Right lobe of liver (tissue), 6 donors: Measurements from ENCODE around the gene ZCCHC24. TPM values are rescaled to one million over a fixed set of nuclear protein-coding genes. Genes with fewer than 3 reads are reported as not detected.
A peak's percentile ranks its signal among the peaks of the same experiment; 100 is the strongest.

ENCODE experiments used
- ATAC-seq, 4 donors: fragments of 200-7000 bp; cut with Tn5 transposase; one replicate each; pipeline ENCODE4 v1.9.1; 2020; ENCODE audit warnings: mild to moderate bottlenecking in 4 of 4, moderate library complexity in 4 of 4
- DNase-seq, 3 donors: peaks; one replicate each; pipeline ENCODE4 v3.0.0-alpha.2; 2020
- H3K27ac ChIP-seq, 3 donors: fragments of 200-600 bp; one replicate each; pipeline ENCODE4 v1.8.0; 2022
- H3K27me3 ChIP-seq, 2 donors: fragments of 200-600 bp; one replicate each; pipeline ENCODE4 v1.8.0; 2022
- H3K36me3 ChIP-seq, 4 donors: fragments of 200-600 bp; sonication (generic) in 1 of 4; one replicate each; pipeline versions ENCODE4 v1.5.1 to v1.8.0; 2017 to 2022; ENCODE audit warnings: control low read depth in 1 of 4
- H3K4me1 ChIP-seq, 4 donors: fragments of 200-600 bp; sonication (generic) in 1 of 4; one replicate each; pipeline versions ENCODE4 v1.5.1 to v1.8.0; 2017 to 2022; ENCODE audit warnings: control low read depth in 1 of 4
- H3K4me3 ChIP-seq, 3 donors: fragments of 200-600 bp; one replicate each; pipeline ENCODE4 v1.8.0; 2022
- H3K9me3 ChIP-seq, 4 donors: fragments of 200-600 bp; sonication (generic) in 1 of 4; one replicate each; pipeline versions ENCODE4 v1.5.1 to v1.8.0; 2017 to 2022; ENCODE audit warnings: control low read depth in 1 of 4
- CTCF ChIP-seq, 4 donors: fragments of 200-600 bp in 3 of 4; fragments of 450-650 bp in 1 of 4; IDR thresholded peaks; one replicate each; pipeline versions ENCODE4 v1.5.1 to v1.8.0; 2016 to 2022; ENCODE audit warnings: antibody characterized with exemption in 4 of 4, mild to moderate bottlenecking in 2 of 4
- POLR2A ChIP-seq: fragments of 450-650 bp; IDR thresholded peaks from one replicate; pipeline ENCODE4 v1.6.1; 2017; ENCODE audit warnings: antibody characterized with exemption, mild to moderate bottlenecking
- WGBS: methylation state at CpG from one replicate; pipeline ENCODE4 v1.1.6; 2018; ENCODE audit warnings: low coverage, low lambda C conversion rate; ENCODE audit not compliant: insufficient coverage; ENCODE audit errors: missing lambda C conversion rate; 5-methylcytosine and 5-hydroxymethylcytosine counted together
- intact Hi-C, 2 donors: fragments of 100-400 bp; cut with DNase I; formaldehyde crosslinking; loops; one replicate each; pipeline versions ENCODE4 v1.11.2 to v1.14.1; 2022
- total RNA-seq, 6 experiments: library from RNA; depleted of rRNA in 2 of 6; stranded (reverse); fragments of >200 nt in 2 of 6; fragmentation: NEBNext Ultra II Directional in 3 of 6; extraction: Animal tissue kit (Norgen Biotek cat#: 25700) in 3 of 6; gene quantifications; one replicate each; pipeline versions ENCODE4 v1.1.0 to v1.2.4, GENCODE V29; 2016 to 2023
- donor health status: DM: no; HTN: yes; CAD: no.
- donor health status: DM: no; HTN: no; CAD: no.
- donor health status: DM: no; HTN: no; CAD: no.
- donor health status: DM: no; HTN: yes; CAD: no.
- donor health status: DM: no; HTN: yes; CAD: no.

Gene ZCCHC24
- total RNA-seq, 6 experiments from 2014 or later, result 19.8 to 33.6 (median 22.7) TPM

DNA sequence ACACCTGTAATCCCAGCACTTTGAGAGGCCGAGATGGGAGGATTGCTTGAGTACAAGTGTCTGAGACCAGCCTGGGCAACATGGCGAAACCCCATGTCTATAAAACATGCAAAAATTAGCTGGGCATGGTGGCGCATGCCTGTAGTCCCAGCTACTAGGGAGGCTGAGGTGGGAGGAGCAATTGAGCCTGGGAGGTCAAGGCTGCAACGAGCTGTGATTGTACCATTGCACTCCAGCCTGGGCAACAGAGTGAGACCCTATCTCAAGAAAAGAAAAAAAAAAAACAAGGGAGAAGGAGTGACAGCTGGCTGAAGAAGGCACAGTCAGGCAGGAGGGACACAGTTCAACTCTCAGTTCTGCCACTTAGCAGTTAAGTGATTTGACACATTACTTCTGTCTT, 26.4 kb upstream of the ZCCHC24 start:
- no peak for DNase-seq
- Histone ChIP-seq H3K36me3 (no peaks in the 10 kb centered on the region), H3K27ac (no peak overlapping the region), H3K4me3 (no peak overlapping the region), H3K4me1 (peaks cover 0 to 15% (median 1%) of the 10 kb centered on the region in 4 donors), H3K27me3 (no peaks in the 10 kb centered on the region), H3K9me3 (no peaks in the 10 kb centered on the region)
- TF ChIP-seq POLR2A, result no peak
- no peak for TF ChIP-seq CTCF (IDR thresholded peaks at IDR 0.05)
- ATAC-seq, result no peak
- no CpG with 5 or more reads among the region's 4 CpGs for WGBS
- intact Hi-C loops, result no loop called here

DNA sequence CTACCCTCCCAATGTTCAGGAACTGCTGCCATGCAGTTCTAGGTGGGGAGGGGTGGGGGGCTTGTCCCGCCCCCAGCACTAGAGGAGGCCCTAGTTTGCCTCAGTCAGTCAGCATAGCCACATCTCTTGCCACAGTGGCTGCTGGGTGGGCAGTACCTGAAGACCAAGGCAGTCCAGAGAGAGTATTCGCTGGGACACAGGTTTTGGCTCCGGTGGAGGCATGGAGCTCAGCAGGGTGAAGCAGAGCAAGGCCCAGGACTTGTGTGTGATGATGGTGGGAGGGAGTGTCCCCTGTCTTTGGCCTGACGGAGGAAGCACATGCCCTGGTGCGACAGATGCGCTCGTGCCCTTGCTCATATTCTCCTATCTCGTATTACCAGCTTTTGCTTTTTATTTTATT, 24.7 kb upstream of the ZCCHC24 start:
- no peak for TF ChIP-seq CTCF (IDR thresholded peaks at IDR 0.05)
- Histone ChIP-seq H3K27ac (no peak overlapping the region), H3K27me3 (no peaks in the 10 kb centered on the region), H3K4me1 (peaks cover 0 to 15% (median 1%) of the 10 kb centered on the region in 4 donors), H3K9me3 (no peaks in the 10 kb centered on the region), H3K36me3 (no peaks in the 10 kb centered on the region), H3K4me3 (no peak overlapping the region)
- ATAC-seq (no peak), DNase-seq (no peak)
- WGBS, result 73% methylated on average over 4 of the region's 8 CpGs
- intact Hi-C loops, result no loop called here

DNA sequence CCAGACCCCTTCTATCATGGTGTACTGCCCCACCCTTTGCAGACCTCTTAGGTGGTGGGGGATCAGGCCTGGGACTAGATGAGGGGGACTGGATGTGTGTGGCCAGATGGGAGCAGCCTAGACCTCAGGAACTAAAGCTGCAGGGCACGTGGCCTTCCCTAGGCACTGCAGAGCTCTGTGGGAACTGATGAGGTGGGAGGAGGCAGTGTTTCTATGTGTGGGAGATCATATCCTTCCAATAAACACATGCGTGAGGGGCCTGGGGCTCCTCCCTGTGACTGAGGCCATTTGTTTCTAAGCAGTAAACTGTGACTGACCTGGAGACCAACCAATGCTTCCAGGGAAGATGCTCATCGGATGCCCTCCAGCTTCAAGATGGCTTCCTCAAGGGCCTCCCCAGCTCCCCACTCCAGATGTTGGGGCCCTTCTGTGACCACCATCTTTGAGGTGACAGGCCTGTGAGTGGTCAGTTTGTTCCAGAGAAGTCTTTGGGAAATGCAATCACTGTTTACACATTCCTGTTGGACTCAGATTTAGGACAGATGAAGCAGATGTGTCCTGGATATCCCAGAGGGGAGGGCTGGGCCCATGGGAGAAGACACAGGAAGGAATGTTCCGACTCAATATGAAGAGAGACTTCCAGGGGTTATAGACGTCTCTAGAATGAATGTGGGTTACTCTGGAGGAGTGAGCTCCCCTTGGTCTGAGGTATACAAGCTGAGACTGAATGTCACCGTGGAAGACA, 23.6 kb upstream of the ZCCHC24 start:
- Histone ChIP-seq H3K4me3 (no peak overlapping the region), H3K27me3 (no peaks in the 10 kb centered on the region), H3K36me3 (no peaks in the 10 kb centered on the region), H3K27ac (no peak overlapping the region), H3K4me1 (peaks cover 0 to 15% (median 1%) of the 10 kb centered on the region in 4 donors), H3K9me3 (no peaks in the 10 kb centered on the region)
- WGBS, result 91% methylated on average over 3 of the region's 6 CpGs
- TF ChIP-seq CTCF (IDR thresholded peaks at IDR 0.05), result no peak
- no peak for TF ChIP-seq POLR2A
- intact Hi-C loops, result loop anchor here in 1 of 2 donors (10.0 kb wide), 1 partner anchor 74 kb away; no protein-coding TSS in a partner anchor
- no peak for DNase-seq
- ATAC-seq, result no peak

DNA sequence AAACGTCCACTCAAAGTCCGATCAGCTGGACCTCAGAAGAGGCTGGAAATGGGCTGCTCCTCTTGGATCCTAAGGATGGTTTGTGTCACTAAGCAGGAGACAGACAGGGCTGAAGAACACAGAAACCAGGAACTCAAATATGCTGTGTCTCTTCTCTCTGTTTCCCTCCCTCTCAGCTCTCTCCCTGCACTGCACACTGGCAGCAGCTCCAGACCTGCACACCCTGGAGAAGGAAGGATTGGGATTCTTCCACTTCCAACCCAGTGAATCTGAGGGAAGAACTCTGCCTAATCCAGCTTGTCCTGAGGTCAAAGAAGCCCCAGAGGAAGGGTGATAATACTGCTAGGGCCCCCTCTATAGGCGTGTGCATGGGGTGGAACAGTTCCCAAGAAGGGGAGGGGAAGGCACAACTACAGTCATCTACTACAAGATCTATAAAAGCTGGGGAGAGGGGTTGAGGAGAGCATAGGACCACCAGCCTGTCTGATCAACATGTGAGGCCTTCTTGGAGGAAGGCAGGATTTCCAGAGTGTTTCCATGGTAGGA, 22.7 kb upstream of the ZCCHC24 start:
- no peak overlapping the region for H3K4me3 ChIP-seq
- H3K9me3 ChIP-seq, result no peaks in the 10 kb centered on the region
- intact Hi-C loops, result loop anchor here in 1 of 2 donors (10.0 kb wide), 1 partner anchor 73 kb away; no protein-coding TSS in a partner anchor
- DNase-seq, result no peak
- H3K36me3 ChIP-seq, result no peaks in the 10 kb centered on the region
- peak overlapping the region in 2 of 3 donors; percentile 23 to 24 for H3K27ac ChIP-seq
- H3K27me3 ChIP-seq, result no peaks in the 10 kb centered on the region
- TF ChIP-seq POLR2A (no peak), CTCF (IDR thresholded peaks at IDR 0.05) (no peak)
- peak; percentile 24 to 40 (median 32) for ATAC-seq
- peaks cover 0 to 12% (median under 1%) of the 10 kb centered on the region in 4 donors for H3K4me1 ChIP-seq
- WGBS, result 24% methylated on average over 2 of the region's 3 CpGs
